SU-DHL-6 (cell line): ENCODE data around the gene PGC.

ENCODE experiments used
- H2AFZ ChIP-seq: fragments of 200-600 bp; sonication (generic); 2 replicates; pipeline ENCODE4 v1.6.1; 2014; ENCODE audit warnings: low read depth, mild to moderate bottlenecking, moderate library complexity, mixed read lengths, antibody characterized with exemption, low read length; ENCODE audit not compliant: severe bottlenecking
- H3F3A ChIP-seq: fragments of 200-600 bp; shearing (Covaris generic); 2 replicates; pipeline ENCODE4 v1.6.0; 2016; ENCODE audit warnings: antibody characterized with exemption, mild to moderate bottlenecking; ENCODE audit not compliant: insufficient read depth
- H3K27ac ChIP-seq: fragments of 200-600 bp; sonication (generic); 2 replicates; pipeline ENCODE4 v1.5.1; 2016; ENCODE audit warnings: low read depth, mild to moderate bottlenecking, low read length, moderate library complexity, mixed read lengths
- H3K27me3 ChIP-seq: fragments of 200-600 bp; sonication (generic), shearing (Covaris generic); 2 replicates; pipeline ENCODE4 v1.6.0; 2014; ENCODE audit warnings: mild to moderate bottlenecking, low read length
- H3K36me3 ChIP-seq: fragments of 200-600 bp; sonication (generic); 2 replicates; pipeline ENCODE4 v1.6.1; 2014; ENCODE audit warnings: mild to moderate bottlenecking, low read length, mixed read lengths
- H3K4me2 ChIP-seq: fragments of 300-600, 200-600 bp; shearing (Covaris generic), sonication (generic); 2 replicates; pipeline ENCODE4 v1.6.0; 2014; ENCODE audit warnings: low read length, low read depth, mild to moderate bottlenecking; ENCODE audit not compliant: poor library complexity, severe bottlenecking
- H3K4me3 ChIP-seq: fragments of 200-600 bp; sonication (generic); 2 replicates; pipeline ENCODE4 v1.5.1; 2014; ENCODE audit warnings: antibody characterized with exemption, low read length, mild to moderate bottlenecking, mixed read lengths; ENCODE audit not compliant: insufficient read depth, poor library complexity, severe bottlenecking
- H3K79me2 ChIP-seq: fragments of 200-600 bp; sonication (generic); 2 replicates; pipeline ENCODE4 v1.6.1; 2014; ENCODE audit warnings: mild to moderate bottlenecking, low read length, moderate library complexity; ENCODE audit not compliant: insufficient read depth
- H3K9ac ChIP-seq: fragments of 200-600 bp; sonication (generic); 2 replicates; pipeline ENCODE4 v1.7.0; 2014; ENCODE audit warnings: mild to moderate bottlenecking, low read length
- H3K9me2 ChIP-seq: fragments of 200-600 bp; sonication (generic); replicated peaks from 2 replicates; pipeline ENCODE4 v1.6.1; 2014; ENCODE audit warnings: low read length; ENCODE audit not compliant: insufficient read depth
- H3K9me3 ChIP-seq: fragments of 200-600 bp; sonication (generic); 2 replicates; pipeline ENCODE4 v1.6.1; 2014; ENCODE audit warnings: low read length, mixed read lengths; ENCODE audit not compliant: insufficient read depth
- H4K20me1 ChIP-seq: fragments of 200-600 bp; sonication (generic); 2 replicates; pipeline ENCODE4 v1.6.1; 2014; ENCODE audit warnings: low read depth, mild to moderate bottlenecking, antibody characterized with exemption, low read length, moderate library complexity, mixed read lengths
- EZH2phosphoT487 ChIP-seq: fragments of 200-600 bp; sonication (generic), shearing (Covaris generic); conservative IDR thresholded peaks from 2 replicates; pipeline ENCODE4 v1.6.1; 2018; ENCODE audit warnings: mild to moderate bottlenecking, antibody characterized with exemption, low read length, moderate library complexity, mixed read lengths
- TF ChIP-seq, protein P1 (sequence below): fragments of 200-600 bp; sonication (generic); IDR thresholded peaks from one replicate; pipeline ENCODE4 v1.5.1; 2017; ENCODE audit warnings: antibody characterized with exemption, mild to moderate bottlenecking, low read length, moderate library complexity; ENCODE audit not compliant: insufficient read depth, poor library complexity, severe bottlenecking

The PGC gene

GRCh38 chr6:41756354-41756753 lies 9.2 kb upstream of the PGC start:
- TF ChIP-seq, protein P1, sequence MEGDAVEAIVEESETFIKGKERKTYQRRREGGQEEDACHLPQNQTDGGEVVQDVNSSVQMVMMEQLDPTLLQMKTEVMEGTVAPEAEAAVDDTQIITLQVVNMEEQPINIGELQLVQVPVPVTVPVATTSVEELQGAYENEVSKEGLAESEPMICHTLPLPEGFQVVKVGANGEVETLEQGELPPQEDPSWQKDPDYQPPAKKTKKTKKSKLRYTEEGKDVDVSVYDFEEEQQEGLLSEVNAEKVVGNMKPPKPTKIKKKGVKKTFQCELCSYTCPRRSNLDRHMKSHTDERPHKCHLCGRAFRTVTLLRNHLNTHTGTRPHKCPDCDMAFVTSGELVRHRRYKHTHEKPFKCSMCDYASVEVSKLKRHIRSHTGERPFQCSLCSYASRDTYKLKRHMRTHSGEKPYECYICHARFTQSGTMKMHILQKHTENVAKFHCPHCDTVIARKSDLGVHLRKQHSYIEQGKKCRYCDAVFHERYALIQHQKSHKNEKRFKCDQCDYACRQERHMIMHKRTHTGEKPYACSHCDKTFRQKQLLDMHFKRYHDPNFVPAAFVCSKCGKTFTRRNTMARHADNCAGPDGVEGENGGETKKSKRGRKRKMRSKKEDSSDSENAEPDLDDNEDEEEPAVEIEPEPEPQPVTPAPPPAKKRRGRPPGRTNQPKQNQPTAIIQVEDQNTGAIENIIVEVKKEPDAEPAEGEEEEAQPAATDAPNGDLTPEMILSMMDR = no peak
- TF ChIP-seq EZH2phosphoT487 = no peak
- Histone ChIP-seq H3K9me2 (no peaks in the 10 kb centered on the region), H3K4me3 (no peak overlapping the region), H3K27me3 (no peaks in the 10 kb centered on the region), H3K9ac (no peak overlapping the region), H3K4me2 (no peak overlapping the region), H3K36me3 (no peaks in the 10 kb centered on the region), H3F3A (no peaks in the 10 kb centered on the region), H2AFZ (no peak overlapping the region), H4K20me1 (no peaks in the 10 kb centered on the region), H3K27ac (no peak overlapping the region), H3K79me2 (no peaks in the 10 kb centered on the region), H3K9me3 (no peaks in the 10 kb centered on the region)

DNA sequence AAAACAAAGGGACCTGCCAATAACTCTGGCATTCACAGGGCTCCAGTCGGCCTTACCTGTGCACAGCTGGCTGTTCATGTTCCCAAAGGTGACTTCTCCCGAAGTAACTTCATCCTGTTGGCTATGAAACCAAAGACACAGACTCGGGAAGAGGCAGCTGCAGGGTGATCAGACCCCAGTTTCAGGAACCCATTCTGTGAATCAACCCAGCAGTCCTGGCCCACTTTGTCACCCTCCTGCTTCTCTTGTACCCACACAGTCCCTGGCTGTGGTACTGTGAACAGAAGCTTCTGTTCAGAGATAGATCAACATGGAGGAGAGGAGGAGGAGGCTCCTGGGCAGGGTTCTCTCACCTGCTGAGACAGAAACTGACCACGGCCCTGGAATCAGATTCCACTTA lies 8.7 kb upstream of the PGC start:
- H3K9me3 ChIP-seq = no peaks in the 10 kb centered on the region
- no peaks in the 10 kb centered on the region for H3K27me3 ChIP-seq
- TF ChIP-seq, protein P1 = no peak
- no peak for TF ChIP-seq EZH2phosphoT487
- no peaks in the 10 kb centered on the region for H3K36me3 ChIP-seq
- H3K79me2 ChIP-seq = no peaks in the 10 kb centered on the region
- no peak overlapping the region for H3K4me2 ChIP-seq
- no peaks in the 10 kb centered on the region for H3F3A ChIP-seq
- no peak overlapping the region for H3K4me3 ChIP-seq
- H3K27ac ChIP-seq = no peak overlapping the region
- no peaks in the 10 kb centered on the region for H4K20me1 ChIP-seq
- no peak overlapping the region for H3K9ac ChIP-seq
- H2AFZ ChIP-seq = no peak overlapping the region
- H3K9me2 ChIP-seq = no peaks in the 10 kb centered on the region

DNA sequence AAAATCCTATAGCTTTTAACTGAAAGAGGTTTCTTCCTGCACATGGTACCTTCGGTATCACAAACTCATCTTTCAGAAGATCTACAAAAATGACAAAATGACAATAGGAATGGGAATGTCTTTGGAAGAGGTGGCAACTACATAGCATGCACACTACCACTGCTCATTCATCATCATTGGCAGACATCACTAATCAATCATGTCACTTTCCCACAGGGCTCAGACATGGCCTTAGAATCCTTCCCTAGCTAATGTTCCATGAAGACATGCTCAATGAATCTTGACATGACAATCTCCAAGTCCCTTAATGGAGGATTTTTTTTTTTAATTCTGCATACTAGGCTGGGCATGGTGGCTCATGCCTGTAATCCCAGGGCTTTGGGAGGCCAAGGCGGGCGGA lies 3.2 kb upstream of the PGC start:
- H3F3A ChIP-seq = no peaks in the 10 kb centered on the region
- H3K36me3 ChIP-seq = no peaks in the 10 kb centered on the region
- H3K4me2 ChIP-seq = no peak overlapping the region
- H3K27me3 ChIP-seq = no peaks in the 10 kb centered on the region
- no peak for TF ChIP-seq EZH2phosphoT487
- TF ChIP-seq, protein P1 = no peak
- no peak overlapping the region for H3K9ac ChIP-seq
- no peaks in the 10 kb centered on the region for H3K9me2 ChIP-seq
- H3K4me3 ChIP-seq = no peak overlapping the region
- no peak overlapping the region for H2AFZ ChIP-seq
- H3K79me2 ChIP-seq = no peaks in the 10 kb centered on the region
- no peaks in the 10 kb centered on the region for H4K20me1 ChIP-seq
- no peaks in the 10 kb centered on the region for H3K9me3 ChIP-seq
- H3K27ac ChIP-seq = no peak overlapping the region
